HCEC 1CT (cell line): ENCODE results near the gene SLC16A12.
"Not testable (repeated sequence)": the region's sequence is repeated elsewhere in the genome, so short reads cannot be mapped to it uniquely, and the experiment has no call there.

Experiments used
- DNase-seq: peaks from one replicate; pipeline ENCODE4 v3.0.0-alpha.2; 2017

Gene SLC16A12

DNA sequence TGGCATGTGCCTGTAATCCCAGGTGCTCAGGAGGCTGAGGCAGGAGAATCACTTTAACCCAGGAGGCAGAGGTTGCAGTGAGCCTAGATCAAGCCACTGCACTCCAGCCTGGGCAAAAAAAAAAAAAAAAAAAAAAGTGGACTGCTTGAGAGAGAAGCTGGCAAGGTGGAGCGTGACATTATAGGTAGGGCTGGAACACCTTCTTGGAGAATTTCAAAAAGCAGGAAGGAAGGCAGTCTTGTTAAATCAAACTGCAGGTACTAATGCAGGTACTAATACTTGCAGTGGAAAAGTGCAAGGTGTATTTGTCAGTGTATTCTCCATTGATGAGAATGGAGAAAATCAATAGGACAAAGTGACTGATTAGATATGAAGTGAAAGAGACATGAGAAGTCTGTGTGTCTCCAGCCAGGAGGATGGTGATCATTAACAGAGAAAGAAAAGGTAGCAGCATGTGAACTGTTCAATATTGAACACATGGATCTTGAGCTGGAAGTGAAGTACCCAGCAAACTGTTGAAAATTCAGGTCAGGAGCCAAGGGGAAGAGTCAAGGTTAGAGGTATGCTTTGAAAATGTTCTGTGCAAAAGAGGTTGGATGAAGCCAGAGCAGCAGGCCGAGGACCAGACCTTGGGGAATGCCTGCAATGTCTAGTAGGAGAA, 12.6 kb upstream of the SLC16A12 start:
- no peak for DNase-seq

DNA sequence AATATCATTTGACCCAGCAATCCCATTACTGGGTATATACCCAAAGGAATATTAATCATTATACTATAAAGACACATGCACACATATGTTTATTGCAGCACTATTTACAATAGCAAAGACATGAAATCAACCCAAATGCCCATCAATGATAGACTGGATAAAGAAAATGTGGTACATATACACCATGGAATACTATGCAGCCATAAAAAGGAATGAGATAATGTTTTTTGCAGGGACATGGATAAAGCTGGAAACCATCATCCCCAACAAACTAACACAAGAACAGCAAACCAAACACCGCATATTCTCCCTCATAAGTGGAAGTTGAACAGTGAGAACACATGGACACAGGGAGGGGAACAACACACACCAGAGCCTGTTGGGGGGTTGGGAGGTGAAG, 11.3 kb upstream of the SLC16A12 start:
- DNase-seq, result not testable (repeated sequence)

DNA sequence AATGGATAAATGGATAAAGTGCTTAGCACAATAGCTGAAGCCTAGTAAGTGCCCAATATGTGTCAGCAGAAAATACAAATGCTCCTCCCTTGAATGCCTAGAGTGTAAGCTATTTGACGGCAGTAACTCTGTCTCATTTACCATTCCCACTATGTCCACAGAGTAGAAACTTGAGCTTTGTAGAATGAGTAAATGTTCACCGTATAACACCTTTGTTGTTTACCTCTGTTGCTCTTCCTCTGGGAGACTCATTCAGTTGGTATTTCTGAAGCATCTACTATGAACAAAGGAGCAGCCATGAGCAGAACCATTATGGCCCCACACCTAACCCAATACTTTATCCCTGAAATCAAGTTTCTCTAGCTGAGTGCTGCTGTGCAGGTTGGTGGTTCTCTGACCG, 8.4 kb upstream of the SLC16A12 start:
- no peak for DNase-seq

DNA sequence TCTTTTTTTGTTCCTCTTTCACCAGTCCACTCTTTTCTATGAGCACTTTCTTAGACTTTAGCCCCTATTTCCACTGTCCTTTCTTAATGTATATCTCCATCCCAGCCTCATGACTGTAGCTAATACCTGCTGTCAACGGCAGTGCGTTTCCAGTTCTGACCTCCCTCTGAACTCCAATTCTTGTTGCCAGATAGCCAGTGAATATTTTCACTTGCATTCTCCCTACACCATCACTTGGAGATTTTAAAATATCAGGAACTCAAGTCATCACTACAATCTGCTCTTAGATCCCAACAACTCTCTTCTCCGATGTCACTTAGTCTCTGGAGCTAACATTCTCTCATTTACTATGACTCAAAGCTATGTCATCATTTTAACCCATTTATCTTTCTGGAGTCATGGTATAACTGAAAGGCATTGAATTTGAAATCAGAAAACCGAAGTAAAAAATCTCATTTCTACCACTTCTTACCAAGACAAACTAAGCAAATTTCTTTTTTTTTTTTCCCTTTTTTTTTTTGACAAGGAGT, 5.1 kb upstream of the SLC16A12 start:
- DNase-seq, result peak; percentile 80

DNA sequence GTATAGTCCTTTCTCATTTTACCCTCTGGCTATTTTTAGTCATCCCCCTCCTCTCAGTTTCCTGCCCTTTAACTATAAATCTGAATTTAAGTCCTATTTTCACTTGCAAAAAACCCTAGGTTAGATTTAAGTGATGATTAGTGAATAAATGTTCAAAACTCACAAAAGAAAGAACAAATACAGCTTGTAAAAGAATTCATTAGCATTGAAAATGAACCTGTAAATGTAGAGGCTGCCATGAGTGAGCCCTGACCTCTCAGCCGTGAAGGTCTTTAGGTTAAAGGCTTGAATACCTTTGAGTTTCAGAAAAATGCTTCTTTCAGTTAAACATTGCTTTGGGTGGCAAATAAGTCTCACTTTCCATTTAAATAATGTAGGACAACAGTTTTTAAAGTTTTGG, 2.0 kb upstream of the SLC16A12 start:
- DNase-seq, result no peak

DNA sequence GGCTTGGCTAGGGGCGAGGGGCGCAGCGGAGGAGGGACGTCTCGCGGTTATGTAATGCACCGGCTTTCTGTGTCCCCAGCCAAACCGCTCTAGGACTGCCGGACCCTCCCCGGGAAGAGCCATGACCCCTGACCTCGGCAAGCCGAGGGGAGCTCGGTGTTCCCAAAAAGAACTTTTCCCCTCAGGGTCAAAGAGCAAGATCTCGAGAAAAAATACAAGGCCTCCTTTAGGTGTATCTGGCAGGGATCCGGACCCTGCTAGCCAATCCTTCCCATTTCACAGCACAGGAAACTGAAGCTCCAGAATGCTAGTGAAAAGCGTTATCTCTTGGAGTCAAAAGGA, 590 bp upstream of the SLC16A12 start:
- DNase-seq, result no peak

DNA sequence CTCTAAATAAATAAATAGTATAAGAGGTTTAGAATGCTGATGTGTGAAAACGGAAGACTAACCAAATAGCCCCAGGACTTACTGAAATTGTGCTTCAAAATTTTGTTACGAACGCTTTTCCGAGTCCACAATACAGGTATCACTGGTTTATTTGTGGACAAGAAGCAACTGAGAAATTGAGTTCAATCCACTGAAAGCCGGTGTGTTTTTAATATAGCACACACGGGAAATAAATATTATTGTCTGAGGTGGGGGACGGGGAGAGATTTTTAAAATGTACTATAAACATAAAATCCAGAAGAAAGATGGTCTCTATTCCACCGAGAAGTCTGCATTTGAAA, 598 bp downstream of the SLC16A12 start:
- DNase-seq, result no peak

DNA sequence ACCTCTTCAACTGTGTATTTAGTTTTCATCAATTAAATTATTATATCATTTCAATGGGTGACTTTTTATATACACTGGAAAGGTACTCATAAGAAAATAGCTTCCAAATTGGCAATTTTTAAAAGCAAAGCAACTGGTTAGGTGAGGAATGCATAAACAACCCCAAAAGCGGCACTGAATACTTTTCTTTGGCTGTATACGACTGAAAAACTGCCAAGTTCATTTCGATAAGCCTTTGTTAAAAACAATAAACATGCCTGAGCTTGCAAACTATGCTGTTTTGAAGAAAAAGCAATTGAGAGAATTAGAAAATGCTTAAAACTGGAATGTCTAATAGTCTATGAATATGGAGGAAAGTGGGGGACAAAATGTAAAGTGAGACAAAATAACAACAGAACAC, 2.9 kb downstream of the SLC16A12 start:
- no peak for DNase-seq

DNA sequence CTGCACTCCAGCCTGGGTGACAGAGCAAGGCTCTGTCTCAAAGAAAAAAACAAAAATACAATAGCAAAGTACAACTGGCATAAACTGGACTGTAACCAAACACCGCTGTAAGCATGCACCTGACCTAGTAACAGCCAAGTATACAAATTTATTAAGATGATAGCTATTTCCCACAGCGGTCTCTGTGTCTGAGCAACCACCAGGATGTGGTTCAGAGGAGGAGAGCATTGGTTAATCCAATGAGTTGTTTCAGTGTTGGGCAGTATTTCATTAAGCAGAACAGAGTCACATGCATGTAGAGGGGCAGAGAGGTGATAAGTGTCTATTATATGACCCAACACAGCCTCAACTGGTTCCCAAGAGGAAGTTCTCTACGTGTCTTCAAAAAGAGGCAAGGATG, 4.0 kb downstream of the SLC16A12 start:
- DNase-seq, result no peak

DNA sequence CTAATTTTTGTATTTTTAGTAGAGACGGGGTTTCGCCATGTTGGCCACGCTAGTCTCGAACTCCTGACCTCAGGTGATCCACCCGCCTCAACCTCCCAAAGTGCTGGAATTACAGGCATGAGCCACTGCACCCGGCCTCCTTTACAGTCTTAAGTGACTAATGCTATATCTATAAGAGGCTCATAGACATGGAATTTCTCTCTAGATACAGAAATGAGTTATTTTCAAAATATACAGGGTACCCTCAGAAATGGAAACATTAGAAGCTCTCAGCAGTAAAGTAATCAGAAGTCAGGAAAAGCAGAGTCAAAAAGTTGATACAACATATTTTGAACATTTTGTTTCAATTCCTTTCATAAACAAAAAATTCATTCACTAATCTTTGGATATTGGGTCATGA, 5.7 kb downstream of the SLC16A12 start:
- peak; percentile 63 for DNase-seq

DNA sequence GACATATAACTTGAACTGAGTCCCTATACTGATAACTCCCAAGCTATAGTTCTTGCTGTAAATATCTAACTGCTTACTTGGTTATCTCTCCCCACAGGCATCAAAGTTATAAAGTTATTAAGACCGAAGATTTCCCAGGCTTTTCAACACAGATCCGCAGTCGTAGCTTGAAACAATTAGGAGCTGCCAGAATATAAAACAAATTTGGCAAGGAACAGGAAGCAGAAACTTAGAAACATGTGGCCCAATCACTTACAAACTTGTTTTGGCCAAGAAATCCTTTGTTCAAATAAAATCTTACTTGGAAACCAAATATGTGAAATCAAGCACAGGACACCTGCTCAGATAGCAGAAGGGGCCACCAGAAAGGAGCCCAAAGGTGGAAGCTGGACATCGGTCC, 9.0 kb downstream of the SLC16A12 start:
- no peak for DNase-seq

DNA sequence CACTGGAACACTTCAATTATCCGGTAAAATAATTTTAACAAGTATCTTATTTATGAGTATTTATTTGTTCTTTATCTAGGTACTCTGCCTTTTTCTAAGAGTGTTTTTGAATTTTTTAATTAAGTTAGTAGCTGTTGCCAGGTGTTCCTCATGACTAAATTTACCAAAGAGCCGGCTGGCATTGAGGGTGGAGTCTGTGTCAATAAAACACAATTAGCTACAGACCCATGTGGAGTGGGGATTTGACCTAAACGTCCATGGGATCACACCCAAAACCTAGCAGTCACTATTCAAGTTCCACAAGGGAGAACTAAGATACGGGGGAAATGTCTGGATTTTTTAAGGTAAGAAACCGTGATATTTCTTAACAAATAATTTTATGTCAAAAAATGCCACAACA, 9.8 kb downstream of the SLC16A12 start:
- no peak for DNase-seq

DNA sequence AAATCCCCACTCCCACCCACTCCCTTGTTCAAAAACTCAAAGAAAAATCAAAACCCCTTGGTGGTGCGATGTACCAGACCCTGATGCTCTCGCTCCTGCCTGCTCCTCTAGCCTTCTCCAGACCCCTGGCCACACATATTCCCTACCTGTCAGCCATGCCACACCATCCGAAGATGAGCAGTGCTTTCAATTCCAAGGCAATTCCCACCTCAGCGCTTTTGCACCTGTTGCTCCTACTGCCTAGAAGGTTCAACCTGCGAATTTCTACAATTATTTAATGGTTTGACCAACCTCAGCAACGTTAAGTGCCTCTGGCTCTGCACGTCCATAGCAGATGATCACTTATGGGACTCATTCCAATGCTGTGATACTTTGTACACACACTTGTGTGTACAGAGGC, 11.1 kb downstream of the SLC16A12 start:
- DNase-seq, result no peak

DNA sequence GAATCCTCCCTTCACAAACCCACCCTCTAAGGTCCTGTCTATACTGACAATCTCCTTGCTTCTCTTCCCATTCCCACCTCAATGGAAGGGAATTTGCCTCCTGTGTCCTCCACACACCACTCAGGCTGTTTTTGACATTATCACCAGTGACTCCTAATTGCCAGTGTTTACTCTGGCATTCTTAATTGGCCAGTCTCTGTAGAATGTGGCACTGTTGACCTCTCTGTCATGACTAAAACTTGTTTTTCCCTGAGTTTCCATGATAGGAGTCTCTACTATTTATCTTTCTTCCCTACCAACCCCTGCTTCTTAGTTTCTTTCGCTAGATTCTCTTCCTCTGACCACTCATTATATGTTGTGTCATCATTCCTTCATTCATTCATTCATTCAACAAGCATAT, 12.1 kb downstream of the SLC16A12 start:
- no peak for DNase-seq

DNA sequence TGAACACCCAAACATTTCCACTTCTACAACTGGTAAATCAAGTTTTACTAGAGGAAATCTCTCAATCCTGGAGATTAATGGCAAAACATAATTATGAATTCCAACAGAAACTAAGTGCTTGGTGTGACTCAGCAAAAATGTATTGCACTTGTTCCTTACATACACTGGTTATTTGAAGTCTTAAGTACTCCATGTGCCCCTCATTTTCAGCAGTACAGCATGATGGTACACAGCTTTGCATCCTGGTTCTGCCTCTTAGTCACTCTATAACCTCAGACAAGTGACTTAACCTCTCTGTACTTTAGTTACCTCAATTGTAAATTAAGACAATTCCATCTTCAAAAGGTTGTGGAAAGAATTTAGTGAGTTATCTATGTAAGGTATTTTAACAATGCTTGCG, 12.9 kb downstream of the SLC16A12 start:
- DNase-seq, result peak; percentile 45

DNA sequence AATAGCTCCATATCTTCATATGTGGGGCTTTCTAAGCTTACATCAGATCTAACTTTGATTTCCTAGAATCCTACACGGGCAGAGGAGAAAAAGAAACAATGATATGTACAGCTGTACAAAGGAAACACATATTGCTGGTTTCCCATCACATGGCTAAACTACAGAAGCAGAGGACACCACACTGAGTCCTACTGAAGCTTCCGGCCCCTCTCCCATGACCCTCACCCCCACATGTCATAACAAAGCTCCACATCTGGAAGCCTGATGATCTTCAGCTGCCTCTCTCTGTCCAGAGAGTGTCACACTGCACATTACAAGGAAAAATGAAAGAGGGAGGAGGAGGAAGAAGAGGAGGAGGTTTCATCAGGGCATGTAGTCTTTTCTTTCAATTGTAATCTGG, 14.0 kb downstream of the SLC16A12 start:
- DNase-seq, result peak; percentile 34

DNA sequence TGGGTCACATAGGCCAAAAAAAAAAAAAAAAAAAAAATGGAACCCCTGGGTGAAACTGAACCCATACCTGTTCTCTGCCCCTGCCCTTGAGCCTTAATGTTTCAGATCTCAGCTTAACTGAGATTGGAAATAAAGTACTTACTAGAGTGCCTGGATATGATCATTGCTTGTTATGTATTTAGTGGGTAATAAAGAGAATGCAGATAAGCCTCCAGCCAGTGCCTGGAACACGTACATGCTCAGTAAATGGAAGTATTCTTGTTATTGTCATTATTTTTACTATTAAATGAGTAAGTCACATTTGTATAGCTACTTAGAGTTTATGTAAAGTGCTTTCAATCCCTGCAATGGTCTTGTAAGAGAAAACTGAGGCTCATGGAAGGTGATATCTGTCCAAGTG, 14.7 kb downstream of the SLC16A12 start:
- DNase-seq, result no peak

DNA sequence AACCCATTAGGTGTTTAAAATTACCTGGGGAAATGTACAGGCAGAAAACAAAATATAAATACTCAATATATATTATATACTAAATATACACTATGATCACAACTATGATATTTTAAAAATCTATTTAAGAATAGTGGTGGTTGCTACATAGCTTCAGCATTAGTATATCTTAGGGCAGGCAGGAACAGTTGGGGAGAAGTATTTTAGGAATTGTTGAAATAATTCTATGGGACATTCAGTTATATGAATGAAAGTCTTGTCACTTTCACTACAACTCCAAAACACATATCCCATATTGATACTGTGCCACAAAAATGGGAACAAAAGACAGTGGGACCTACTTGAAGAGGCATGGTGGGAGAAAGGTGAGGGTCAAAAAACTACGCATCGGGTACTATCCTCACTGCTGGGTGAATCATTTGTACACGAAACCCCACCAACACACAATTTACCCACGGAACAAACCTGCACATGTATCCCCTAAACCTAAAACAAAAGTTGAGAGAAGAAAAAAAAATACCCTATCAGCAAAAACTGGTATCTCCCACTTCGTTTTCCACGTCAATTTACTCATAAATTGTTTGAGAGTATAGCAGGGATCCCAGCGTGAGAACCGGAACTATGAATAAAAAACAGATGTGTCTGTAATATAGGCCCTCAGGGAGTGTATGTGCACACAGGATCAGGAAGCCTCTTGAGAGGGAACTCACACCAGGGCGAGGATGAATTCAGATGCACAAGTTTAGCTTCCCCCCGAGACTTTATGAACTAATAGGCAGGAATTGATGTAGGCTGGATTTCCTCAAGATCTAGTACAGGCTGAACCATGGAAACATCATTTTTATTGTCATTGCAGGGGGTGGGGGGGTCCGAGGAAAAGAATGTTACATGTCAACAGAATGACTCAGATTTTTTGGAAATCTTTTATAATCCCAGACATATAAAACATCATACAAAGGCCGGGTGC, 16.2 kb downstream of the SLC16A12 start:
- peak; percentile 72 for DNase-seq

DNA sequence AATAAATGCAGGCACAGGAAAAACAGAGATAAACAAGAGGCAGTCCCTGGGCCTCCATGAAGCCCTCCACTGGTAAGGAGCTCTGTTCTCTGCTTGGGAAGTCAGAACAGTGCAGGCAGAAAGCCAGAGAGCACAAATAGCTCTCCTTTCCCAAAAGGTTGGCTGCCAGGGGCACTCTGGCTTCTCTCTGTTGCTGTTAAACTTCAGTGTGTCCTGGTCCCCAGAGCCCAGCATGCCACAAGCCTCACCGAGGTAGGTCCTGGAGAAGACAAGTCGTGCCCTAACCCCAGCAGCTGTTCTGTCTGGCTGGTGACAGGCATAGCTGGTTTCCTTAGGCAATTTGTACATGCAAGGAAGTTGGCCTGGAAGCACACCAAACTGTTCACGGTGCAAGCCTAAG, 17.3 kb downstream of the SLC16A12 start:
- DNase-seq, result no peak

DNA sequence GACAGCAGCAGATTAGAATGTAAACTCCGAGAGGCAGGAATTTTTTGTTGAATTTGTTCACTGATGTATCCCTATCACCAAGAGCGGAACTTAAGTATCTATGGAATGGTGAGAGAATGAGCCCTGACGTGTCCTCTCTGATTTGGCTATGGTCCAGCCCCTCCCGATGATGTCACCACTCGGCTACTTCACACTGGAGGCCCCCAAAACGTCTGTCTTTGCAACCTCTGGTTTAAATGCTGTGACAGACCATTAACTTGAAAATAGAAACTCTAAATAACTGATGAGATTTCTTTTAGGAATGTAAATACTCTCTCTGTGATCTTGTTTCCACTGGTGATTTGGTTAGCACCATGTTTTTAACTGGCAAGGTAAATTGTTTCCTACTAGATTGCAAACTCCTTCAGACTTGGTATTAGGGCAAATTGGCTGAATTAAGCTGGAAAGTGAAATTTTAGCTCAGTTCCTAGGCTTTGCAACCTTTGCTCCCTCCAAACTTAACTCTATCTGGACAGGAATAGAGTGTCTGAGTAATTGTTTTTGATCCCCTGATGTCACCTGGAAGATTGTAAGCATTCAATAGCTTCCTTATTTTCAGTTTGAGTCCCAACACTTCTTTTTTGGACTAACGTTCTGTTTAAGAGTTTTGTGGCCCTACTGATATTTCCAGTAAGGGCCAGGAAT, 19.1 kb downstream of the SLC16A12 start:
- peak; percentile 91 for DNase-seq

DNA sequence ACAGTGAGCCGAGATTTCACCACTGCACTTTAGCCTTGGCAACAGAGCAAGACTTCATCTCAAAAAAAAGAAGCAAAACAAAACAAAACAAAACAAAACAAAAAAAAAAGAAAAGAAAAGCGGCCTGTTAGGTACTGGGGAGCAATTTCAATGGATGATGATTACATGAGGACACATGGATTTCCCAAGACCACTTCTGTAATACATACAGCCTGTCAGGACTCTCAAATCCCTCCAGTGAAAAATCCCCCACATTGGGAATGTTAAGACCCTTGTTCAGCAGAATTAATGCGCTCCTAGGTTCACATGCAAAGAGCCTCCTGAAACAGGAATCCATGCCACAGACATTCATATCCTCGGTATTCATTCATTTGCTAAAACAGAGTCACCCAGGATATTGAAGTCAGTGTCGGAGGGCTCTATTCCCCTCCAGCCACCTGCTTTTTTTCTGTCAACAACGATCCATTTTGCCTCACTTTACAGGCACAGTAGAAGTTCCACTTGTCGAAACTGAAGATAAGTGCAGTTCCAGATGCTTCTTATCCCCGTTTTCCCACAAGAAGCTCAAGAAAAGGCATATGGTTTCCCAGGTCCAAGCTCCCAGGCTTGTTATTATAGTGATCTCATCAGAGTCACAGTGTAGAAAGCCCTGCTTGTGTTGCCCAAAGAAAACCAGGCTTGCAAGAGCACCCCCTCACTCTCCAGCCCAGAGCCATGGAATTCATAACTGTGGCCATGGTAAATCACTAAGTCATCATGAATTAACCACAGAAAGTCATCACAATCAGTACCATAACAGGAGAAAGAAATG, 20.2 kb downstream of the SLC16A12 start:
- DNase-seq, result peak; percentile 96

DNA sequence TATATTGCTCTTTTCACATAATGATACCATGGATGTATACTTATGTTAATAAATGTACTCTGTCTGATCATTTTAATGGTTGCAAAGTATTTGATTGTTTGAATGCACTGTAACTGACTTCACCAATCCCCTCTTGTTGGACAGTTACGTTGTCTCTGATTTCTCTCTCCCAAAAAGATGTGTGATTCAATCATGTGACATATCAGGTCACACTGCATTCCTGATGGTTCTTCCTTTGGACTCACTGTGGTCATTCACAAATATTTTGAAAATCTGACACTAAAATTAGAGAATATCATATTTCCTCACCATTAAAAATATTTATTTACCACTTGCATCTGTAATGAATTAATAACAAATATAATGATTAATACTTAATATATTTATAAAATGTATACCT, 22.2 kb downstream of the SLC16A12 start:
- no peak for DNase-seq
